KMS-11 (cell line): ENCODE results near the gene ZNF507.

Source experiments
- H2AFZ ChIP-seq: fragments of 200-600 bp; sonication (generic); 2 replicates; pipeline ENCODE4 v1.6.1; 2016; ENCODE audit warnings: antibody characterized with exemption, mixed run types, low read depth
- H3K27ac ChIP-seq: fragments of 200-600 bp; sonication (generic); 2 replicates; pipeline ENCODE4 v1.6.1; 2016; ENCODE audit warnings: mild to moderate bottlenecking, mixed run types
- H3K27me3 ChIP-seq: fragments of 200-600 bp; sonication (generic); 2 replicates; pipeline ENCODE4 v1.6.1; 2017; ENCODE audit warnings: mild to moderate bottlenecking, low read depth, mixed run types, moderate library complexity; ENCODE audit not compliant: insufficient read depth
- H3K36me3 ChIP-seq: fragments of 200-600 bp; sonication (generic); 2 replicates; pipeline ENCODE4 v1.6.1; 2017; ENCODE audit warnings: mild to moderate bottlenecking, mixed run types; ENCODE audit not compliant: insufficient read depth
- H3K4me1 ChIP-seq: fragments of 200-600 bp; sonication (generic); 2 replicates; pipeline ENCODE4 v1.6.1; 2016; ENCODE audit warnings: mild to moderate bottlenecking, low read depth, mixed run types; ENCODE audit not compliant: poor library complexity, severe bottlenecking
- H3K4me2 ChIP-seq: fragments of 200-600 bp; sonication (generic); 2 replicates; pipeline ENCODE4 v1.7.0; 2016; ENCODE audit warnings: mild to moderate bottlenecking, mixed run types
- H3K4me3 ChIP-seq: fragments of 200-600 bp; sonication (generic); IDR thresholded peaks from 2 replicates; pipeline ENCODE4 v1.6.1; 2017; ENCODE audit warnings: low read depth, low read length, mixed read lengths; ENCODE audit not compliant: insufficient read depth
- H3K79me2 ChIP-seq: fragments of 200-600 bp; sonication (generic); 2 replicates; pipeline ENCODE4 v1.6.1; 2016; ENCODE audit warnings: low read depth, mixed run types; ENCODE audit not compliant: insufficient read depth
- H3K9ac ChIP-seq: fragments of 200-600 bp; sonication (generic); 2 replicates; pipeline ENCODE4 v1.6.1; 2016; ENCODE audit warnings: mild to moderate bottlenecking, mixed run types
- H4K20me1 ChIP-seq: fragments of 200-600 bp; sonication (generic); 2 replicates; pipeline ENCODE4 v1.6.1; 2016; ENCODE audit warnings: mild to moderate bottlenecking, mixed run types; ENCODE audit not compliant: insufficient read depth
- CTCF ChIP-seq: fragments of 200-600 bp; sonication (generic); conservative IDR thresholded peaks from 2 replicates; pipeline ENCODE4 v1.6.1; 2017; ENCODE audit warnings: low read depth, mild to moderate bottlenecking, antibody characterized with exemption, low read length, moderate library complexity, mixed read lengths

Gene ZNF507

GRCh38 chr19:32349051-32349450 is 3.6 kb downstream of the ZNF507 start:
- no peak overlapping the region for H3K27ac ChIP-seq

GRCh38 chr19:32349724-32350470 is 4.5 kb downstream of the ZNF507 start:
- H3K36me3 ChIP-seq, result peaks cover 18% of the 10 kb centered on the region; the same call in 1 of the 2 replicates
- H3K4me2 ChIP-seq, result no peak overlapping the region
- peaks cover 27% of the 10 kb centered on the region for H3K4me1 ChIP-seq

More at GRCh38 chr19:32349051-32349450, 3.6 kb downstream of the ZNF507 start:
- Histone ChIP-seq H3K4me2 (no peak overlapping the region), H3K4me1 (peaks cover 27% of the 10 kb centered on the region), H3K36me3 (peaks cover 18% of the 10 kb centered on the region; the same call in 1 of the 2 replicates), H2AFZ (no peak overlapping the region), H3K79me2 (peaks cover 55% of the 10 kb centered on the region), H3K9ac (no peak overlapping the region), H4K20me1 (no peaks in the 10 kb centered on the region), H3K4me3 (no peak overlapping the region), H3K27me3 (no peaks in the 10 kb centered on the region)
- TF ChIP-seq CTCF, result no peak

GRCh38 chr19:32350471-32350865 is 5.1 kb downstream of the ZNF507 start:
- Histone ChIP-seq H3K27me3 (no peaks in the 10 kb centered on the region), H3K27ac (no peak overlapping the region), H4K20me1 (no peaks in the 10 kb centered on the region), H3K4me2 (no peak overlapping the region), H3K4me1 (peaks cover 27% of the 10 kb centered on the region), H3K36me3 (peaks cover 18% of the 10 kb centered on the region; the same call in 1 of the 2 replicates), H3K4me3 (no peak overlapping the region), H3K9ac (no peak overlapping the region), H3K79me2 (peaks cover 54% of the 10 kb centered on the region), H2AFZ (no peak overlapping the region)
- no peak for TF ChIP-seq CTCF

More at GRCh38 chr19:32349724-32350470, 4.5 kb downstream of the ZNF507 start:
- no peak overlapping the region for H2AFZ ChIP-seq
- no peak overlapping the region for H3K9ac ChIP-seq
- no peaks in the 10 kb centered on the region for H3K27me3 ChIP-seq
- H4K20me1 ChIP-seq, result no peaks in the 10 kb centered on the region
- no peak for TF ChIP-seq CTCF
- H3K4me3 ChIP-seq, result no peak overlapping the region
- no peak overlapping the region for H3K27ac ChIP-seq
- H3K79me2 ChIP-seq, result peaks cover 55% of the 10 kb centered on the region

- H3K27ac ChIP-seq, result no peak overlapping the region
These were observed 5.6 kb downstream of the ZNF507 start for GRCh38 chr19:32350987-32351348.

More at GRCh38 chr19:32350987-32351348, 5.6 kb downstream of the ZNF507 start:
- Histone ChIP-seq H3K4me1 (peaks cover 27% of the 10 kb centered on the region), H2AFZ (no peak overlapping the region), H3K79me2 (peaks cover 49% of the 10 kb centered on the region), H3K27me3 (no peaks in the 10 kb centered on the region), H4K20me1 (no peaks in the 10 kb centered on the region), H3K4me2 (no peak overlapping the region), H3K4me3 (no peak overlapping the region), H3K36me3 (peaks cover 18% of the 10 kb centered on the region; the same call in 1 of the 2 replicates), H3K9ac (no peak overlapping the region)
- no peak for TF ChIP-seq CTCF
